Measurements from ENCODE around the gene CELF2.

DNA sequence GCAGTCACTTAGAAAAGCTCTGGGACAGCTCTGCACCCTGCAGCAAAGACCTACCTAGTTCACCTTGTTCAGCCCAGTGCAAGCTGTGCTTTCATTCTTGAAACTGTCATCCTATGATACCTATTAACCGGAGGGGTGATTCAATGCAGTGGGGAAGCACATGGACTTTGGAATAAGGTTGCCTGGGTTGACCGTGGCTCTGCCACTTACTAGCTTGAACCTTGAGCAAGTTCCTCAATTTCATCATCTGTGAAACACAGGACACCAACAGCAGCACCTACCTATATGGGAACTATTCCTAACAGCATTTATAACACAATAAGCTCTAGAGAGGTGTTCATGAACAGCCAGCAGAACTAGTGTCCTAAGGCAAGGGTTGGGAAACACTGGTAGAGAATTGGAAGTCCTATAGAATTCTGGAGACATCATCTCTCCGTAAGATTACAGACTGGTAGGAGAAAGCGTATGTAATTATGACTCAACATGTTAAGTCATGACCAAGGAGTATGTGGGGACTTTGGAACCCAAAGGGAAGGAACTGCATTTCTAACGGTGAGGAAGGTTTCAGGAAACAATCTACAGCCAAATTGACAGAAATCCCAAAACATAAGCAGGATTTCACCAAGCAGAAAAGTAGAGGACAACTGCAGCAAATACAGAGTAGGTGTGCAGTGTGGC lies 323.8 kb downstream of the CELF2 start:
- TF ChIP-seq ZNF404 (tag by site-specific recombination; IDR thresholded peaks at IDR 0.05) (no peak), PRDM1 (tag by site-specific recombination; IDR thresholded peaks at IDR 0.05) (no peak), ZNF175 (tag by site-specific recombination; IDR thresholded peaks at IDR 0.05) (no peak), ZFP37 (tag by site-specific recombination; IDR thresholded peaks at IDR 0.05) (no peak)
- TF ChIP-seq, protein P1, sequence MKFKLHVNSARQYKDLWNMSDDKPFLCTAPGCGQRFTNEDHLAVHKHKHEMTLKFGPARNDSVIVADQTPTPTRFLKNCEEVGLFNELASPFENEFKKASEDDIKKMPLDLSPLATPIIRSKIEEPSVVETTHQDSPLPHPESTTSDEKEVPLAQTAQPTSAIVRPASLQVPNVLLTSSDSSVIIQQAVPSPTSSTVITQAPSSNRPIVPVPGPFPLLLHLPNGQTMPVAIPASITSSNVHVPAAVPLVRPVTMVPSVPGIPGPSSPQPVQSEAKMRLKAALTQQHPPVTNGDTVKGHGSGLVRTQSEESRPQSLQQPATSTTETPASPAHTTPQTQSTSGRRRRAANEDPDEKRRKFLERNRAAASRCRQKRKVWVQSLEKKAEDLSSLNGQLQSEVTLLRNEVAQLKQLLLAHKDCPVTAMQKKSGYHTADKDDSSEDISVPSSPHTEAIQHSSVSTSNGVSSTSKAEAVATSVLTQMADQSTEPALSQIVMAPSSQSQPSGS (tag by site-specific recombination; IDR thresholded peaks at IDR 0.05; ENCODE audit: low read depth): no peak
